ELF-1 (cell line): ENCODE data around the gene DIPK1A.

ENCODE experiments used
- DNase-seq: peaks from one replicate; pipeline ENCODE4 v3.0.0-alpha.2; 2016; ENCODE audit warnings: low read depth, low spot score

DIPK1A gene

DNA sequence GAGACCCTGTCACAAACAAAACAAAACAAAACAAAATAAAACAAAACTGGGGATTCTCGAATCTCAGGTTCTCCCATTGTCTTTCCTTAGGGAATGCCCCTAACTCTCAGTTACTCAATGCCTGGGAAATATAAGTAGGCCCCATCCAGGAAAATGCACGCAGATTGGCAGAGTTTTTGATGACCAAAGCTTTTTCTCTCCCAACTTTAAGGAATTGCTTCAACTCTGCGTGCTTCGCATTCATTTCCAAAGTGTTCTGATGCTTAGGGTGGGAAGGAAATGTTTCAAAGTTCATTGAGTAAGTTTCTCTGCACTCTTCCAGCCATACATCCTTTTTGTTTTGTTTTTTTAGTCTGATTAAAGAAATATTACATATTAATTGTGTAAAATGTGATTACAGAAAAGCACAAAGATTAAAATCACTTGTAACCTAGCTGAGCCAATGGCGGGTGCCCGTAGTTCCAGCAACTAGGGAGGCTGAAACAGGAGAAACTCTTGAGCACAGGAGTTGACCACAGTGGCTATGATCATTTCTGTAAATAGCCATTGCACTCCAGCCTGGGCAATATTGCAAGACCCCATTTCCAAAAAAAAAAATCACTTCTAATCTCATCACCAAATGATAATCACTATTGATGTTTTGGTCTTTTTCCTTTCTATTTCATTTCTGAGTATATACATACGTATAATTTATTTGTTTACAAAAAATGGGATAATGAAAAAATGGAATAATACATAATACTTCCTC, 157.9 kb downstream of the DIPK1A start:
- DNase-seq, result no peak

GRCh38 chr1:92797961-92798360, 163.3 kb downstream of the DIPK1A start:
- no peak for DNase-seq

GRCh38 chr1:92797297-92797696, 164.0 kb downstream of the DIPK1A start:
- DNase-seq, result no peak

GRCh38 chr1:92795166-92795565, 166.1 kb downstream of the DIPK1A start:
- no peak for DNase-seq

DNA sequence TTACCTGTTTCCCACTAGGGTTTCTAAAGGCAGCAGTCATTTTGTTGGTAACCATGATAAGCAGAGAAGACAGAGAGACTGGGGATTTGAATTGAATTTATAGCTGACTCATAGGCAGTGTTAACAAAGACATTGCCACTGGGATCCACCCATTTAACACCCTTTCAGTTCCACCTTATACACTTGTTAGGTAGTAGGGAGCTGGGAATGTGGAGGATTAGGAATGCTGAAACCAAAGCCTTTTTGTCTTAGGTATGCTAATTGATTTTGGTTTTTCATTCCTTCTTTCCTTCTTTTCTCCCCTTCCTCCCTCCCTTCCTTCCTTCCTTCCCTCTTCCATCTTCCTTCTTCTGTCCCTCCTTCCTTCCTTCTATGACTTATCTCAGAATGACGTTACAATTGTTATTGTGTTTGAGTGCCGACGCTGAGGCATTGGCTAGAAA, 168.9 kb downstream of the DIPK1A start:
- peak; percentile 29 for DNase-seq
